RCC 7860 (cell line): ENCODE data around the gene PPP5C.
A peak's percentile ranks its signal among the peaks of the same experiment; 100 is the strongest.

Source experiments
- DNase-seq: peaks from one replicate; pipeline ENCODE4 v3.0.0-alpha.2; 2015; ENCODE audit warnings: low spot score
- FAIRE-seq: peaks from 2 replicates; lab custom pipeline; 2012; peaks lifted over from hg19 to GRCh38; lab: Jason Lieb, UNC

Gene PPP5C

DNA sequence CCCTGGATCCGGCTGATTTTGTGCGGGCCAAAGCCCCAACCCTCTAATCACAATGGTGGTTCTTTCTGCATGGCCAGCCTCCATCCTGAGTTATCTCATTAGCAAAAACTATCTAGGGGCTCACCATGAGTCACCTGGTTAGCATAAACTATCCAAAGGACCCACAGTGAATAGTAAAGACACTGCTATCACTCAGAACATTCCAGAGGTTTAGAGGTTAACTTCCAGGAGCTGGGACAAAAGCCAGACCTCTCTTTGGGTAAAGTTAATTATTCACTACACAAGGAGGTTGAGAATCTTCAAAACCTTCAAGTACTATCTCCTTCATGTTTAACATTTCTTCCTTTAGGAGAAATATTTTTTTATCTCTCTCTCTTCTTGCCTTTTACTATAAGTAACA lies 18.8 kb upstream of the PPP5C start:
- FAIRE-seq (peak; percentile 57), DNase-seq (peak; percentile 36)

DNA sequence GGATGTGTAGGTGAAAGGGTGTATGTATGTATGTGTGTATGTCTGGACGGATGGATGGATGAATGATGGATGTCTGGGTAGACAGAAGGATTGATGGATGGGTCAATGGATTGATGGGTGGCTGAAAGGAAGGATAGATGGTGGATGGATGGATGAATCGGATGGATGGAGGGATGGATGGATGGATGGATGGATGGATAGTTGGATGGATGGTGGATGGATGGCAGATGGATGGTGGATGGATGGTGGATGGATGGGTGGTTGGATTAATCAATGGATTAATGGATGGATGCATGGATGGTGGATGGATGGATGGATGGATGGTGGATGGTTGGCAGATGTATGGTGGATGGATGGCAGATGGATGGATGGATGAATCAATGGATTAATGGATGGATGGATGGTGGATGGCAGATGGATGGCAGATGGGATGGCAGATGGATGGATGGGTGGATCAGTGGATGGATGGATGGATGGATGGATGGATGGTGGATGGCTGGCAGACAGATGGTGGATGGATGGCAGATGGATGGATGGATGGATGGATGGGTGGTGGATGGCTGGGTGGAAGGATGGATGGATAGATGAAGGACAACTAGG lies 16.5 kb upstream of the PPP5C start:
- no peak for FAIRE-seq
- no peak for DNase-seq

DNA sequence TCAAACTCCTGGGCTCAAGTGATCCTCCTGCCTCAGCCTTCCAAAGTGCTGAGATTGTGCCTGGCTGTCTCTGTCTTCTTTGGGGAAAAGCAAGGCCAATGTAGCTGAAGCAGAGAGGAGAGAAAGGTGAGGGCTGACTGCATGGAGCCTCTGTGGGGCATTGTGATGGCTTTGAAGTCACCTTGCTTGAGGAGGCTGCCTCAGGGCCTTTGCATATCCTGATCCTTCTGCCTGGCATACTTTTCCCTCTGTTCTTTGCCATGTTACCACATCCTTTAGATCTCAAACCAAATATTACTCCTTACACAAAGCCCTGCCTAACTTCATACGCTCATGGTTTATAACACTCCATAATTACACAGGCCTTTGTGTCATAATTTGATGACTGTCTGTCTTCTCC lies 9.4 kb upstream of the PPP5C start:
- no peak for DNase-seq
- FAIRE-seq = no peak

DNA sequence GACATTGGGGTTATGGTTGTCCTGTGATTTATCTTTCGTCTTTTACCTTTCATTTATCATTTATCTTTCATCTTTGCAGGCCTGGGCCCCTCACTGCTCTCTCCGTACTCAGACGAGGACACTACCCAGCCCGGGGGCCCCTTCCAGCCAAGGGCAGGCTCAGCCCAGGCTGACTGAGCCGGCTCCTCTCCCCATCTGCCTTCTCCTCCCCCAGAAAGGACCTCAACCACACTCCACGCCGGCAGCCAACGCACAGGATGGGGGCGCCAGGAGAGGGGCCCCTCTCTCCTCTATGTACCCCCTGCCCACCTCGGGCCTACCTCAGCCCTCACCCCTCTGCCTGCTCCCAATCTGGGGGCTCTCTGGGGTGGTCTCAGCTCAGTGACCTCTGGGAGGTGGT lies 7.4 kb upstream of the PPP5C start:
- FAIRE-seq (no peak), DNase-seq (no peak)

DNA sequence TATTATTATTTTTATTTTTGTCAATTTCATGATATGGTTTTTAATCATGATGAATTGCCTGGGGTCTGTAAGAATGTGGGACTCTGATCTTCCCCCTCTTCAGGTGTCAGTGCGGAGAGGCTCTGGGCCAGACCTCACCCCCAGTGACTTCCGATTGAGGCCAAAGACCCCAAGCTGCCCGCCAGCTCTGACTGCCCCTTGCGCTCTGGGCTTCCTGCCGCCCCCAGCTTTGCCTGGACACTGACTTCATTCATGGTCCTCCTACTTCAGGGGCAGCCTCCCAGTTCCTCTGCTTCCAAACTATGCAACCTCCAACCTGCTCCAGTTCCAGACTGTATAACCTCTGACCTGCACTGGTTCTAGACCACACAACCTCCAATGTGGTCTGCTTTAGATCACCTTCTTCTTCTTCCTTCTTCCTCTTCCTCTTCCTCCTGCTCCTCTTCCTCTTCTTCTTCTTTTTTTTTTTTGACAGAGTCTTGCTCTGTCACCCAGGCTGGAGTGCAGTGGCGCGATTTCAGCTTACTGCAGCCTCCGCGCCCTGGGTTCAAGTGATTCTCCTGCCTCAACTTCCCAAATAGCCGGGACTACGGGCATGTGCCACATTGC lies 6.7 kb upstream of the PPP5C start:
- FAIRE-seq = no peak

DNA sequence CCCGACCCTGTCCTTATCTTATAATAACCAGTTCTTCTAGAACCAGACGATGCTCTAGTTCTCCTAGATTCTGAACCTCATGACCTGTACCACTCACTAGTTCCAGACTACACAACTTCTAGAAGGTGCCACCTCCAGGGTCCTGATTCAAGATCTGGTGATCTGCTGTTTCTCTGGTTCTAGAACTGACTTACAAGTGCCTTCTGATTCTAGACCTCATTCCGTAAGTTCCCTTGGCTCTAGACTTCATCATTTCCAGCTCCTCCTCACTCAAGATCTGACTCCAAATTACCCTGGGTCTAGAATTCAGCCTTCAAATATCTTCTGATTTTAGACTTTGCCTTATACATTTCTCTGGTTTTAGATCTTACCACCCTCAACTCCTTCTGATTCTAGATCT lies 5.0 kb upstream of the PPP5C start:
- FAIRE-seq = no peak

More for the DNA sequence above, 6.7 kb upstream of the PPP5C start:
- DNase-seq = no peak

DNA sequence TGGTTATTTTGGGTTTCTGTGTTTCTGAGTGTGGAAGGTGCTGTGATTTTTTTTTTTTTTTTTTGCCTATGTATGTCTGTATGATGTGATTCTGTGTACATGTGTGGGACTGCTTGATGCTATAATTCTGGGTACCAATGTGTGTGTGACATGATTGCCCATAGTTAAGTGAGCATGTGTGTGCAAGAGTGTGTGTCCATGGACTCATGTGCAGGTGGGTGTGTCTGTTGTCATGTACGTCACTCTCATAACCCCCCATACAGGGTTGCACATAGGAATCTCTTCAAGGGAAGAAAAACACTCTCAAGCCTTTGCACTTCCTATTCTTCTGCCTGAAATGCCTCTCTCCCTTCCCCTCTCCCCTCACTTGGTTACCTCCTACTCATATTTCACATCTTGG lies 2.5 kb upstream of the PPP5C start:
- FAIRE-seq = no peak
- DNase-seq = no peak

More for the DNA sequence above, 5.0 kb upstream of the PPP5C start:
- DNase-seq = no peak

DNA sequence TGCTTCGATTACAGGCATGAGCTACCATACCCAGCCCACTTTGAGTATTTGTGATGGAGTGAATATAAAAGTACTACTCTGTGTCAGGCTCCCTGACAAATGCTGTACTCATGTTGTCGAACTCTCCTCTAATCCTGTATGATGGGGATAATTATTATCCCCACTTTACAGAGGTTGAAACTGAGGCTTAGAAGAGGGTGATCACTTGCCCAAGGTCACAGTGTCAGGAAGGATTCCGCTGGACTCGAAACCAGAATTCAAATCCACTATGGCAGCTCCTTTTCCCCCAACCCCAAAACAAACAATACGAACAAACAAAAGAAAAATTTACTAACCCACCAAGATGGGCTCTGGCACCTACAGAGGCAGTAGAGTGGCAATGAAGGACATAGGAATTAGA lies 1.7 kb upstream of the PPP5C start:
- no peak for DNase-seq
- FAIRE-seq = no peak

DNA sequence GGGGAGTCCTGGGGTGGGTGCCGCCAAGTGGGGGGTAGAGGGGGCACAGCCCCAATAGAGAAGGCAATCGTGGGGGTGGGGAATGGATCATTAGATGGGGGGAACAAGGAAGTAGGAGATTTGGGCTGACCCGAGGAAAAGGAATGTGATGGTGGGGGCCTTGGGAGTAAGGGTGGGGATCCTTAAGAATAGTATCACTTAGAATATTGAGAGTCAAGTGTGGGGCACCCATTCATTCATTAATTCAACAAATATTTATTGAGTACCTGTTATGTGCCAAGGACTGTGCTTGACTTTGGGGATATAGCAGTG lies 641 bp downstream of the PPP5C start:
- DNase-seq (no peak), FAIRE-seq (no peak)

DNA sequence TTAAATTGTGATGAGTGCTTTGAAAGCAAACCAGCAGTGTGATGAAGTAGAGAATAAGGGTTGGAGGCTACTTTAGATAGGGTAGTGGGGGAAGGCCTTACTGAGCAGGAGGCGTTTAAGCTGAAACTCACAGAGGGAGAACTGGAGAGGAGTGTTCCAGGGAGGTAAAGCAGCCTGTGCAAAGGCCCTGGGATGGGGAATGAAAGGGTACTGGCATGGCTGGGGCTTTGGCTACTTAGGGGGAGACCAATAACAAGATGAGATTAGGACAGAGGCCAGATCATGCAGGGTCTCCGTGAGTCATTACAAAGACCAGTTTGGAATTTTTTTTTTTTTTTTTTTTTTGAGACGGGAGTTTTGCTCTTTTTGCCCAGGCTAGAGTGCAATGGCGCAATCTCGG lies 1.1 kb downstream of the PPP5C start:
- no peak for FAIRE-seq
- no peak for DNase-seq

DNA sequence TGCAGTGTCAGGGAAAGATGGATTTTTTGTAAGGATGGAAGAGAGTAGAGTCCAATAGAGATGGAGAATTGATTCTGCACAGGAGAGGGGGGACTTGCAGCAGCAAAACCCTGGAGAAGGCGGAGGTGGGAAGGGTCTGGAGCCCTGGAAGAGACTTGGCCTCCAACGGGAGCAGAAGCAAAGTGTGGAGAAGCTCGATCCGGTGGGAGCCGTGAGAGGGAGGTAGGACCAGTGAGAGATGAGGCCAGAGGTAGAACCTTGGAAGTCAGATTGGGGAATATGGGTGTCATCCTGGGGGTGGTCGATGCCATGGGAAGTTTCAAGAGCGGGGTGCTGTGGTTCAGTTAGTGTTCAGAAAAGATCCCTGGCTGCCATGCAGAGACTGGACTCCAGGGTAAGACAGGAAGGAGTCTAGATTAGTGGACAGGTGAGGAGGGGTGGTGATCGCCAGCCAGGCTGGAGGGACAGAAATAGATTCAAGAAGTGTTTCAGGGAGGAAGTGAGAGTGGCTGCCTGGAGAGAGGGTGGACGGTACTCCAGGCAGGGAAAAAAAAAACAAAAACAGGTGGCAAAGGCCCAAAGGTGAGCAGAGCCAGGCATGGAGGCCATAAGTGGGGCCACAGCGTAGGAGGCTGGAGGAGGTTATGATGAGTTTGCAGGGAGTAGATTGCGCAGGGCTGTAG lies 2.6 kb downstream of the PPP5C start:
- DNase-seq (no peak), FAIRE-seq (no peak)

DNA sequence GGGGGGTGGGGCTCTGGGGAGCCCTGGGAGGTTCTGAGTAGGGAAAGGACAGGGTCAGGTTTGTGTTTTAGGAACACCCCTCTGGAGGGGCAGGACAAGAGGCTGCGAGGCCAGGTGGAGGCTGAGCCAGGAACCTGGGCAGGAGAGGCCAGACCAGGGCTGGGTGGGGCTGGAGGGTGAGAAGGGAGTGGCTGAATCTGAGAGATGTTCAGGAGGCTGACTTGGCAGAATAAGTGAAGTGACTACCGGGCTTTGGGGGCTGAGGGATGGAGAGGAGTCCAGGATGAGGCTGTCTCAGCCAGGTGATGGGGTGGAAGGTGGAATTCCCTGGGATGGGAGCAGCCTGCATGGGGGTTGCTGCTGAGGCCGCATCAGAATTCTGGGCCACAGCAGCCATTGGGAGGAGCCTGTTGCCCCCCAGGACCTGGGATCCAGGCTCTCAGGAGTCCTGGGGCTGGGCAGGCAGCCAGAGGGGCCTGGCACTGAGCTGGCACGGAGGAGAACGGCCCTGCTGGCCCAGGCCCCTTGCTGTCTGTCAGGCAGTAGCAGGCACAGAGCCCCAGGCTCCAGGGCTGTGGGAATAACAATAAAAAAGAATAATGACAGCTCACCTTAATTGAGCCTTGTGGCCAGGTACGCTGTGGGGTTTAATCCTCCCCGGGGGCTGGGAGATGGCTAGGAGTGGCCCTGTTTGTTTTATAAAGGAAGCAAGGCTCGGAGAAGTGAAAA lies 3.3 kb downstream of the PPP5C start:
- FAIRE-seq = no peak
- no peak for DNase-seq

DNA sequence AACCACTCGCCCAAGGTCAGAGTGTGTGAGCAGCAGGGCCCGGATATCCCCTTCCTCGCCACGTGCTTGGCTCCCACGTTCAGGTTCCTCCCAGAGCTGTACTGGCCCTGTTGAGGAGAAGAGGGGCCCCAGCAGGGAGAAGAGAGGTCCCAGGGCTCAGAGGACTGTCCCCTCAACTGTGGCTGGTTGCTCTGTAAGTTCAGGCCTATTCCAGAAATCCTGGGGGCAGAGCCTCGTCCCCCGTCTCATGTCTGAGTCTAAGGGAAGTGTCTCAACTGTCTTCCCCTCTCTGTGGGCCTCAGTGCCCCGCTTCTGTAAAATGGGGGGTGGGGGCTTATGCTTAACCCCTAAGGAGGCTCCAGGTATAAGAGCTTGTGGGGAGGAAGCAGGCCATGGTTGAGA lies 3.9 kb downstream of the PPP5C start:
- no peak for DNase-seq
- no peak for FAIRE-seq

DNA sequence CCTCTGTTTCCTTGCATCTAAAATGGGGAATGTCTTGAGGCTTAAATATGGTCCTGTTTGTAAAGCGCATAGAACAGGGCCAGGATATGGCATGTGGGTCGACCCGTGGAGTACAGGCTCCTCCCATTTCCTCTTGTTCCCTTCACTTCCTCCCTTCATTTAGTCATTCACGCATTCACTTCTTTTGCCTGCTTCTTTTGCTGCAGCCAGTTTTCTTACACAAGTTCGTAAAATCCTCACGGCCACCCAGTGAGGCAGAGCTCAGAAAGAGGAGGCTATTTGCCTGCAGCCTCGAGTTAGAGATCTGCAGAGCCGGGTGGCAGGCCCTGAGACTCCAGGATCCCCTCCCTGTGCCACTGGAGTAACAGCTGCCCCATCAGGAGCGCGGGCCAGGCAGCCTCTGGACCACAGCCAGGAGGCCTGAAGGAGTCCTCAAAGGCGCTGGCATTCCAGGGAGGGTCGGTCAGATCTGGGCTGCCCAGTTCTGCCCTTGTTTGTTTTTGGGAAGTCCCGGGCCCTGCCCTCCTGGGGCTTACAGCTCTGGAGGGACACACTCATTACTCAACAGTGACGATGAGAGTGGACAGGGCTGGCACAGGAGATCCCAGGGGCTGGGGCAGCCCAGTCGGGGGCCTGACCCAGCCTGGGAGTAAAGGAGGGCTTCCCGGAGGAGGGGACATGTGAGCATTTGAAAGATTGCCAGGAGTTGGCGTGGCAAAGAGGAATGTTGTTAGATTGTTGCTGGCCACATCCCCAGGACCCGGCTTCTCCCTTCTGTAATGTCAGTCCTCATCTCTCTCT lies 4.6 kb downstream of the PPP5C start:
- FAIRE-seq = no peak
- no peak for DNase-seq

DNA sequence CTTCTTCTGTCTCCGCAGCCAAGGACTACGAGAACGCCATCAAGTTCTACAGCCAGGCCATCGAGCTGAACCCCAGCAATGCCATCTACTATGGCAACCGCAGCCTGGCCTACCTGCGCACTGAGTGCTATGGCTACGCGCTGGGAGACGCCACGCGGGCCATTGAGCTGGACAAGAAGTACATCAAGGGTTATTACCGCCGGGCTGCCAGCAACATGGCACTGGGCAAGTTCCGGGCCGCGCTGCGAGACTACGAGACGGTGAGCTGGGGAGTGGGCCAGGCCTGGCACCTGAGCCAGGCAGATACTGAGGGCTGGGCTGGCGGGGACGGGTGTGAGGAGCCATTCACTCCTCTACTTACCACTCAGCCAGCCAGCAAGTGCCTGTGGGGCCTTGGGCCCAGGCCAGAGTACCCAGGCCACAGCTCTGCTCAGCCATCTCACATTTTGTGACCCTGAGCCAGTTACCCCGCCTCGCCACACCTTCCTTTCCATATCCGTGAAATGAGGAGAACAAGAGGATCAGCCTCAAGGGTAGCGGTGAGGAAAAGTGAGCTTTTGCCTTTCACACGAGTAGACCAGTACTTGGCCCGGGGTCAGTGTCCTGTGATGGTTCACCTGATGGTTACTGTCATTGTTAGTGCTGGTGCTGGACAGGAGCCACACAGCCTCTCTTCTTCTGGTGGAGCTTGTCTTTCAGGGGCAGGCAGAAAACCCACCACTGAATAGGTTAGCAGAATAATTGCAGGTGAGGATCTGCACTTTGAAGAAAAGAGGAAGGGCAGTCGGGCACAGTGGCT lies 7.0 kb downstream of the PPP5C start:
- DNase-seq (no peak), FAIRE-seq (no peak)

DNA sequence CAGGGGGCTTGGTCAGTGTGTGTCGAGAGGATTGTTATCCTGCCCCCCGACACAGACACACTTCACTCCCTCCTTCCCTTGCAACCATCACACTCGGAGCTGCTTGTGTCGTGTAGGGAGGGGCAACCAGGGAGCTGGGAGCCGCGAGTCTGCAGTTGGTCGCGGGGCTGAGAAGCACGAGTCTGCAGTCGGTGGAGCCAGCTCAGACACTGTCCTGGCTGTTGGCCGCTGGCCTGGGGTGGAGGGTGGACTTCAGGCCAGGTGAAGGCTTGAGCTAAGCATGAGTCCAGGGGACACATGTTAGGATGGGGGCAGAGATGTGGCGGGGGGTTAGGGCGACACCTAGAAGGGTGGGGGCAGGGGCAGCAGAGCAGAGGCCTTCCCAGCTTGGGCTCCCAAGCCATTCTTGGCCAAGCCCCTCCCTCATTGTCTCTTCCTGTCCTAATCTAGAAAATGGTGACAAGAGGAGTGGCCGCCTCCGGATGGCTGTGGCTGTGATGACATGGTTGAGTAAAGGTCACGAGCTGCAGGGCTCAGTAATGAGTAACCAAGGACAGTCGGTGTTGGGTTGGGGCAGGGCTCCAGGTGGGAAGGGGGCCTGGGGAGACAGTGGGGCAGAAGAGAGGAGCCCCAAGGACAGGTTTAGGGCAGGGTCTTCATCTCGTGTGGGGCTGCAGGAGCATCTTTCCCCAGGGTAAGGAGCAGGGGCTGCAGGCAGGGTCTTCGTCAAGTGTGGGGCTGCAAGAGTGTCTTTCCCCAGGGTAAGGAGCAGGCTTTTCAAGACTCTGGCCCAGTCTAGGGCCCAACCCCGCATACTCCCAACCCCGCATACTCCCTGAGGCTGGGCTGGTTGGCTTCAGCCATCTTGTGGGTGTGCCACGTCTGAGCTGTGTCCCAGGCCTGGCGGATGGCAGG lies 8.6 kb downstream of the PPP5C start:
- peak; percentile 4 for DNase-seq
- FAIRE-seq = no peak

DNA sequence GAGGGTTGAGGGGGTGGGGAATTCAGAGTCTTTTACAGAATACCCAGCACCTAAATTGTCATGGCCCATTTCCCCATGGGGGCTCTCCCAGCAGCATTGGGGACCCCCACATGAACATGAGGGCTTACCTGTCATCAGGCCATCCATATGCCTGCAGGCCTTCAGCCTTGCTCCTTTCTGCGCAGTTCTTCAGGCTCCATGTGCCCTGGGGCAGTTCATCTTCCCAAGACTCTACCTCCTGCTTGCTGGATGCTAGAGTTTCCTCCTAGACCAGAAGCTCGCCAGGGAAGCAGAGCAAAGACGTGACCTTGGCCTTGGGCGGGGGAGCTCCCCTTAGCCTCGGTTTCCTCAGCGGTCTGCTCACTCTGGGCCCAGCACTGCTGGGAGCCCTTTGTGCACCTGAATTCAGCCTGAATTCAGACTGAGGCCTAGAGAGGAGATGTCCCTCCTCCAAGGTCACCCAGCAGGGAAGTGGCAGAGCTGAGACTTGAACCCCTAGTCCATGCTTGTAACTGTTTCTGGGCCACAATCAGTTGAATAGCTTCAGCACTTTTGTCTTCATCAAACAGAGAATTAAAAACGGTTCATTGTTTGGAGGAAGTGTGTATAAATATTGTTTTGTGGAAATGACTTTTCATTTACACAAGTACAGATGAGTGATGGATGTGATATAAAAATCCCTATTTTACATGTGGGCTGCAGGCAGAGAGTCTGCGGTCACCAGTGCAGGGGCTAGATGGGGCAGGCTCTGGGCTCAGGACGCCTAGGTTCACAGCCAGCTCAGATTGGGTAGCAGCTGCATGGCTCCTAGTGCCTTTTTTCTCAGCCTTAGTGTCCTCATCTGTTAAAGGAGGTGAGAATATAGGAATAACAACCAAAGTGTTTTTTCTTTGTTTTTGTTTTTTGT lies 9.5 kb downstream of the PPP5C start:
- DNase-seq (no peak), FAIRE-seq (no peak)

DNA sequence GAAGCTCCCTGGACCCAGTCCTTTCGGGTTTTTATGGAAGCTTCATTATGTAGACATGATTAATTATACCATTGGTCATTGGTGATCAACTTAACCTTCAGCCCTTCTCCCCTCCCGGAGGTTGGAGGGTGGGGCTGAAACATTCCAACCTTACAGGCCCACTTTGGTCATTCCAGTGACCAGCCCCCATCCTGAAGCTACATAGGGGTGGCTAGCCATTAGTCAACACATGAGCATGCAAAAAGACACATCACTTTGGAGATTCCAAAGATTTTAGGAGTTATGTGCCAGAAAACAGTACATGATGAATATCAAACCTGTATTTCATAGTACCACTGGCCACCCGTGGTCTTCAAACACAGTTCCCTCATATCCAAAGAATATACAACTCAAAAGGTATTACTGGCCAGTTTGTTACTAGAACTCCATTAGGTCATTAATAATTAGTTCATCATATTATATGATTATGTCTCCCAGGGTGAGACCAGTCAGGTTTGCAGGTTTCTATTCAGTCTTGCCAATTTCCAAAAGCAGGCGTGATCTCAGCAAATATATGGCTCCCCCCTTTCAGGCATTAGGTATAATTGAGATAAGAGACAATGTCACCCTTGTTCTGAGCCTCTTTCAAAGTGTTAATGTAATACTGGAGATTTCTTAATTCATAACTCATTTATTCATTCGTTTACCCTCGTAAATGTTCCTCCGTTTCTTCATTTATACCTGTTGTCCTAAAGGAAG lies 11.1 kb downstream of the PPP5C start:
- FAIRE-seq = no peak

More for the DNA sequence above, 11.1 kb downstream of the PPP5C start:
- DNase-seq = no peak
